ENCODE data around the gene CDKN2AIP. TPM values are rescaled to one million over a fixed set of nuclear protein-coding genes. Genes with fewer than 3 reads are reported as not detected.
"Not testable (repeated sequence)": the region's sequence is repeated elsewhere in the genome, so short reads cannot be mapped to it uniquely, and the experiment has no call there.

Gene CDKN2AIP
- total RNA-seq, 1 donor from 2014 or later, result 16.8 TPM

DNA sequence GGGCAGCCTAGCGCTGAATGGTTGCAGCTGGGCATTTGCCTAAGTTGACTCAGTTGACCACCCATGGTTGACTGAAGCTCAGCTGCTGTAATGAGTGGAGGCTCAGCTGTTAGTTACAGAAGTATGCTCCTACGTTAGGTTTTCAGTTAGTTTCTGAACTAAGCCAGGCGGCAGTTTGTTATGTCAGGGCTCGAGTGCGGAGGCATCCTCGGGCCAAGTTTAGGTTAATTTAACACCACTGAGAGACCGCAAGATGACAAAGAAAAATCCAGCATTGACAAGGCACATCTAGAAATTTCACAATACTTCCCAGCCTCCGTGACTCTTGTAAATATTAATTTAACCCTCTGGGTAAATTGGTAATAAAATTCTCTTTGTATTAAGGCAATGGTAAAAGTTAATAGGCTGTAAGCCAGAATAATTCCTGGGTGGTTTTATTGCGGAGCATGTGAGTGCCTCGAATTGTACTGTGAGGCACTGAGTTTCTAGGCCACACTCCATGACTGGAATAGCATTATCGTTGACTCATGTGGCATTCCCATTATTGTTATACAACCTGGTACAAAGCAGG is 33.1 kb upstream of the CDKN2AIP start:
- no peak for DNase-seq (ENCODE audit: low spot score)
- intact Hi-C loops (cut with DNase I), result no loop called here
- no peak for ATAC-seq

DNA sequence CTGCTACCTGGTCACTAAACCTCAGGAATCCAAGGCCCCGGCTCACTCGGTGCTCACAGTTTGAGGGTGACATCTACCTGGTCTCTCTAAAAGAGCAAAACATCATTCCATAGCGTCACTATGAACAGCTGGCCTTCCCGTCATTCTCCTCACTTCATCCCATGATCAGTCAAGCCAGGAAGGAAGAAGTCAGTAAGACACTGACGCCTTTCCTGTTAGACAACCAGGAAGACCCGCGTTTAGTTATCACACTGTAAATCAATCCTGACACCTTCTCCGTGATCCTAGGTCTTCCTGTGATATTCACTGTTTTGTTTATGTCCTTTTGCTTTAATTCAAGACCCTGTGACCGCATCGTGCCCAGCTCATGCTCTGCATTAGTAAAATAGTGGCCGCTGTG is 31.6 kb upstream of the CDKN2AIP start:
- ATAC-seq (no peak), DNase-seq (ENCODE audit: low spot score) (no peak)
- intact Hi-C loops (cut with DNase I), result no loop called here

DNA sequence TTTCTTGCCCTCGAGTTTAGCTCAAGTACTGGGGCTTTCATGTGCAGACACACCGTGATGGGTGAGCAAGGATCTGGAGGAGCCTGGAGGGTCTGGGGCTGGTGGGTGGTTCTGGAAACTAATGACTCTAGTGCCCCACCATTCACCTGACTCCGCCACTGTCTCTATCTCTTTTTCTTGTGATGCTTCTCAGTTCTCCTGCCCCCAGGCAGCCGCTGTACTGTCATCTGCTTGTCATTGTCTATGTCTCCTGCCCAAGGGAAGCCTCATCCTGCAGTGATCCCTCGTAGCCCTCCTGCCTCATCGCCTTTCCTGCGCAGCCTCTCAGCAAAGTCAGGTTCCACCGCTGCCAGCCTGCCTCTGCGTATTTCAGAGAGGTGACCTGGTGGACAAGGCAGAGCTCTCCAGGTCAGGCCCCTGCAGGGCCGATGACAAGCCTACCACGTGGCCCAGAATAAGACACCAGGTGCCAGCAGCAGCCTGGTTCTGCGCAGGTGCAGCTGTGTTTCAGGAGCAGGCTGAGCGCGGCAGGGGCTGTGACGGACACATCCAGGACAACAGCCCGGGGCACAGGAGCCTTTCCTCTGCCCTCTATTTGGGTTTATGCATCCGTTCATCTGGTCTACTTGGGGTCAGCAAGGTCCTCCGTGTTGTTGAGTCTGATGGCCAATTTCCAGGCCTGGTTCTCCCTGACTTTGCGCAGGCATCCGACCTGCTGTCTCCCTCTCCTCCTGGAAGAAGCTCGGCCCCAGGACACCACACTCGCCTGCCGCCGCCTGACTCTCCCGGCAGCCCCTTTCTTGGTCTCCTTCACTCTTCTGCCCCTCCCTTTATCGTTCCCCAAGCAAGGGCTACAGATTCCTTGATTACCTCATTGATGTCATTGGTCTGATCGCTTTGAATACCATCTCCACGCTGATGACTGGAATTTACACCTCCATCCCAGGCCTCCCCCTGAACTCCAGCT is 30.9 kb upstream of the CDKN2AIP start:
- intact Hi-C loops (cut with DNase I), result no loop called here
- no peak for DNase-seq (ENCODE audit: low spot score)
- no peak for ATAC-seq

DNA sequence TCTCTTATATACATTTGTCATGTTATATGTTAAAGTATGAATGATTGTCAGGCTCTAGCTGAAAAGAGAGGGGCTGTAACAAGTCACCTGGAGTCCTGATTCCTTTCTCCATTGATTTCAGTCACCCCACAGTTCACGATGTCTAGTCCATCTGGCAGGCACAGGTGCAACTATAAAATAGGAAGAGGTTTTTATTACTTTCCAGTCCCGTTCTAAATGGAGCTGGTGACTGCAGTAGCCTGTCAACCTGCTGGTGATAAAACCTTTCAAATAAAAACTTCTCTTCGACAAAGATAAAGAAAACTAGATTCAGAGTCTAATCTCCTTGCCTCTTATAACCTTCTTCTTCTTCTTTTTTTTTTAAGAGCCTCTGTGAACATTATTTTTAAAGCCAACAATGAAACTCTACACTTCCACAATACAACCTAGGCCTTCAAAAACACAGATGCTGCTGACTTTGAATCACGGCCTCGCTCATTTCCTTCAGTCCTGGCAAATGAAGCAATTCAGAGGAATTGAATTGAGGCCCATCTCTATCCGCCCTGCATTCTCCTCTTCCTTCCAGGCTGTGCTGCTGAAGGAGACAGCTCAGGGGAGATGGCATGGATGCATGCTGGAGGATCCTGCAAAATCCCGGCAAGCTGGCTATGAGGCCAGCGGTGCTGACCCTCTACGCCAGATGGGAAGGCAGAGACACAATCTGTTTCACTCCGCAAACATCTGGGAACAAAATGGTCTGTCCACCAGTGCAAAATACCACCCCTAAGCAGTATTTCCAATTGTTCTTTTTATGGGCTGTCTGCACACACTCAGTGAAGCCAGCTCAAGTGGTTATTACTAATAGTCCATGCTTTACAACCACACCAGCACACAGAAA is 27.3 kb upstream of the CDKN2AIP start:
- ATAC-seq (no peak), DNase-seq (ENCODE audit: low spot score) (no peak)
- intact Hi-C loops (cut with DNase I), result no loop called here

DNA sequence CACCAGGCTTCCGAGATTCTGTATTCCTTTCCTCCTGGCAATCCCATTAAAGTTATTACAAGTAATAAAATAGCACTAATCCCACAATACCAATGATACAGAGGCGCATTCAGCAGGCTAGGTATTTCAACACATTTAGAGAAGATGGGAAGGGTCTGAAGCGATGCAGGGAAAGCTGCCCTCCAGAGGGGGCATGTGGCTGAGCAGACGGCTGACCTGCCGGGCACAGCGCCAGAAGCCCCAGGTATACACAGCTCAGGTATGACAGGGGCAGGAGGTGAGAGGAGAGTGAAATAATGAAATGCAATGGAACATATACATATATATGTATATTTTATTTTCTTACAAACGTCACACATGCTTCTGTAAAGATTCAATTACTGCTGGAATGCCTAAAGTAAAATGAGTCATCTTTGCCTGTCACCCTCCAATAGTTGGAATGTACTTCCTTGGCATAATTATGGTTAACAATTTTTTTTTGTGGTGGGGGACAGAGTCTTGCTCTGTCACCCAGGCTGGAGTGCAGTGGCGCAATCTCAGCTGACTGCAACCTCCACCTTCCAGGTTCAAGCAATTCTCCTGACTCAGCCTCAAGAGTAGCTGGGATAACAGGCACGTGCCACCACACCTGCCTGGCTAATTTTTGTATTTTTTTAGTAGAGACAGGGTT is 21.3 kb upstream of the CDKN2AIP start:
- DNase-seq (ENCODE audit: low spot score) (no peak), ATAC-seq (no peak)
- intact Hi-C loops (cut with DNase I), result no loop called here

DNA sequence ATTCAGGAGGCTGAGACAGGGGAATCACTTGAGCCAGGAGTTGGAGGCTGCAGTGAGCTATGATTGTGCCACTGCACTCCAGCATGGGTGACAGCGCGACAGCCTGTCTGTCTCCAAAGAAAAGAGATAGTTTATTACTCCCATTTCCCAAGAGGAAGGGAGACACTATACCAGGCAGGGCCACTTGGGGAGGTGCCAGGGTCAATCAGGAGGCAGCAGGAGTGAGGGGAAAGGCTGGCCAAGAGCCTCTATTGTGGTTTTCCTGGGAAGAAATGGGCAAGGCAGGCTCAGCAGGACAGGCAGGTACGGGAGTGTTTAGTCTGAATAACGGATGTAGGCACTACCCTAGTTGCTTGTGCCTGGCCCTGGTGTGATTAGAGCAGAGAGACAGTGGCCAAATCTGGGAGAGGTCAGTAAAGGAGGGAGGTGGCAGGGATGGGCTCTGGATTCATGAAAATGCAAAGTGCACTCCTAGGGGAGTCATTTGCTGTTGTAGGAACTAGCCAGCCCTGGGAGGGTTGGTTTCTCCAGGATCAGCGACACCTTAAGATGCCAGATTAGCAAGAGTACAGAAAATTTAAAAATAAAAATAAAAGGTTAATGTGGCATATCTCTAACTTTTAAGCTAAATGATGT is 20.2 kb upstream of the CDKN2AIP start:
- ATAC-seq (no peak), DNase-seq (ENCODE audit: low spot score) (no peak)
- intact Hi-C loops (cut with DNase I), result no loop called here

DNA sequence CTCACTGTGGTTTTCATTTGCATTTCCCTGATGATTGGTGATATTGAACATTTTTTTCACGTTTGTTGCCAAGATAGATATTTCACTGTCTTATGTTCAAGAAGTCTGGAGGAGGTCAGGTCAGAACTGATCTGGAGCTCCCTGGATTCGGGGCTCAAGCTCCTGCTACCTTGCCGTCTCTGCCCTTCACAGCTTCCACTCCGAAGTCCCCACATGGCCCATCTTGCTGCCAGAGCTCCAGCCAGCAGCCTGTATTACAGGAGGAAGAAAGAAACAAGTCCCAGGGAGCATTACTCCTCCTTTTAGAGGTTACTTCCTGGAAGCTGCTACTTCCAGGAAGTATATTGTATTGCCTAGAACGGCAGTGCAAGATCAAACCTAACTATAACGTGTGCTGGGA is 17.9 kb upstream of the CDKN2AIP start:
- ATAC-seq (no peak), DNase-seq (ENCODE audit: low spot score) (no peak)
- intact Hi-C loops (cut with DNase I), result no loop called here

DNA sequence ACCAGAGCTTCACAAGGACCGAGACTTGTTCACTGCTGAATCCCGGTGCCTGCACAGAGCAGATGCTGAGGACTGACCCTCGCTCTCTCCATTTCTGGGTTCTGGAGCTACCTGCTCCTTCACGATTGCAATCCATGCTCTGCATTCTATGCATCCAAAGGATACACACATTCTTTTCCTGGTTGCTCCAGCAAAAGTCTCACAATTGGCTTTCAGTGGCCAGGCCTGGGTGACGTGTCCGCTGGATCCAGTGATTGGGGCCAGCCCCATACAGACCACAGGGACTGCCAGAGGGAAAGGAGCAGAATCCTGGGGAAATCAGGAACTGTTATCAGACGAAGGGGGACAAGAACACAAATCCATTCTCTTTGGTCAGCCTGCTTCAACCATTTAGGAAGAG is 14.9 kb upstream of the CDKN2AIP start:
- no peak for ATAC-seq
- no peak for DNase-seq (ENCODE audit: low spot score)
- intact Hi-C loops (cut with DNase I), result no loop called here

DNA sequence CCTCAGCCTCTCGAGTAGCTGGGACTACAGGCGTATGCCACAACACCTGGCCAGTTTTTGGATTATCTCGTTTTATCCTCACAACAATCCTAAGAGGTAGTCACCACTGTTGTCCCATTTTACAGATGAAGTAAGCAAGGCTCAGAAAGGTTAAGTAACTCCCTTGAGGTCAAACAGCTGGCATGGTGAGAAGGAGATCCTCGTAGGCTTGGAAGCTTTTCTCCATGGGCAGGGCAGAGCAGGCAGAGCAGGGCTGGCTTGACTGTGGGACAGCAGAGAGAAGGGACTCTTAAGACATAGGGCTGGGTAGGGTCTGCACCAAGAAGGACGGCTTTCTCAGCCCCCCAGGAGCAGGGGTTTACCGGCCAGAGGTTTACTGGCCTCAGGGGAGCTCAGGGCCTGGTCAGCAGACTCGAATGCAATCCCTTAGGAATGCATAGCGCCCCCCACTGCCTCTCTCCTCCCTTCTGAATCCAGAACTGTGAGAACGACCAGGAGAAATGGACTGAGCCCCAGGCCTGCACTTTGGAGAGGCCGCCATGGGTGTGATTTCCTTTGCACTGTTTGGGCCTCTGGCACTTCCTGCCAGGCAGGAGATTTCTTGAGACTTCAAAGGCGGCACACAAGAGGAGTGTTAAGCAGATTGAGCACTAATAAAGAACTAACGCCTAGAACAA is 14.0 kb upstream of the CDKN2AIP start:
- intact Hi-C loops (cut with DNase I), result no loop called here
- DNase-seq (ENCODE audit: low spot score), result no peak
- no peak for ATAC-seq

DNA sequence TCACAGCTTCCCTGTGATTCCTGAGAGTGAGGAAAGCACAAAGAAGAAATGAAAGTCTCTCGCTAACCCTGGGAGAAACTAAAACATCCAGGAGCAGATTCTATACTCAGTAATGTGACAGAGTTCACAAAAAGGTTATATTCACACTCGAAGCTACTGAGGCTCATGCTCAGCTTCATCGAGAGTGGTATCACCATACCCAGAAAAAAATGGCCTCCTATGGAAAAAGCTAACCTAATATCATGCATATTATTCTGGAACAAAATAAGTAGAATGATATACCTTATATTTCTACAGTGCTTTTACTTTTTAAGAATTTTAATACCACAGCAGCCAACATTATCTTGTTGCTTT is 13.5 kb upstream of the CDKN2AIP start:
- ATAC-seq (no peak), DNase-seq (ENCODE audit: low spot score) (no peak)
- intact Hi-C loops (cut with DNase I), result no loop called here

DNA sequence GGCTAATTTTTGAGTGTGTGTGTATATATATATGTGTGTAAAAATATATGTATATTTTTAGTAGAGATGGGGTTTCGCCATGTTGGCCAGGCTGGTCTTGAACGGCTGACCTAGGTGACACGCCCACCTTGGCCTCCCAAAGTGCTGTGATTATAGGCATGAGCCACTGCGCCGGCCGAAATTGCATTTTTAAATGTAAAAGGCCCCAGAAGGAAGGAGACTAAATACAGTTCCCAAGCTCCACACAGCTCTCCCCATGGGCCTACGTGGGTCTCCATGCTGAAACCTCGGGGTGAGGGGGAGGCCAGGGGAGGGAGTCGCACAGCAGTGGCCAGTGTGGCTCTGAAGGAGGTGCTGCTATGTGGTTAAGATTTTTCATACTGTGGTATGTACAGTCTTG is 12.8 kb upstream of the CDKN2AIP start:
- ATAC-seq, result no peak
- intact Hi-C loops (cut with DNase I), result no loop called here
- no peak for DNase-seq (ENCODE audit: low spot score)

DNA sequence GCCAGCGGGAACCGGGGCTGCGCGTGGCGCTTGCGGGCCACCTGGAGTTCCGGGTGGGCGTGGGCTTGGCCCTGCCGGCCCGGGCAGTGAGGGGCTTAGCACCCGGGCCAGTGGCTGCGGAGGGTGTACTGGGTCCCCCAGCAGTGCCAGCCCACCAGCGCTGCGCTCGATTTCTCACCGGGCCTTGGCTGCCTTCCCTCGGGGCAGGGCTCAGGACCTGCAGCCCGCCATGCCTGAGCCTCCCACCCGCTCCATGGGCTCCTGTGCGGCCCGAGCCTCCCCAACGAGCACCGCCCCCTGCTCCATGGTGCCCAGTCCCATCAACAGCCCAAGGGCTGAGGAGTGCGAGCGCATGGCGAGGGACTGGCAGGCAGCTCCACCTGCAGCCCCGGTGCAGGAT is 11.3 kb upstream of the CDKN2AIP start:
- ATAC-seq; intact Hi-C loops (cut with DNase I); DNase-seq (ENCODE audit: low spot score): not testable (repeated sequence)

DNA sequence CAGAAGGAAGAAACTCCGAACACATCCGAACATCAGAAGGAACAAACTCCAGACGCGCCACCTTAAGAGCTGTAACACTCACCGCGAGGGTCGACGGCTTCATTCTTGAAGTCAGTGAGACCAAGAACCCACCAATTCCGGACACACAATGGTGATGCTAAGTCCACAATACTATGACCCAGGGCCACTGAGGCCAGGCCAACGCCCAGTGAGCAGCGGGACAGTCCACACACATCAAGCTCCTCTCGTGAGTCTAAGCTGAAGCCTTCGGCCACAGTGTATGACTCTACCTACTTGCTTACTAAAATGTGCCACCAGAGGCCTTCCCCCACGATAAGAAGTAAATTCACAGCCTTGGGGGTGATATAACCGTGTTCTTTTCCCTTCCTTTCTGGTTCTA is 10.2 kb upstream of the CDKN2AIP start:
- DNase-seq (ENCODE audit: low spot score) (no peak), ATAC-seq (no peak)
- intact Hi-C loops (cut with DNase I), result no loop called here

DNA sequence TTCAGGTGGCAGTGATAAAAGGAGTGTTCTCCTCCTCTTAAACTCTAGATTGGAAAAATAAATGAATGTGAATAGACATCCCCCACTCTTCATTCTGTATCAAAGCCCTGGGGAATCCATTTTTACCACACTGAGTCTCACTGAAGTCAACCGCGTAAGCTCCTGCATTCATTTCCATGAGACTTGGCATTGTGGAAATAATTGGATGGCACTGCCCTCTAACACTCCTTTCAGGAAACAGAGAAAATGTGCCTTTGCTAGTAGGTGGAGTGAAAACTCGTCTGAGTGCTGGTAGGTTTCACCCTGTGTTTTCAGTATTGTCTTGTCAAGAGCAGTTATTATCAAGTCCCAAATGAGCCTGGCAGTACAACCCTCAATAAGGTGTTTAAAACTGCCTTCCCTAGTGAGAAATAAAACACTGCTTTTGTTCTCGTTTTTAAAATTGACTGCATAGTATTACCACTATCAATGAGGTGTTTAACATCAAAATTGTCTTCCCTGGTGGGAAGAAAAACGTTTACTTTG is 9.7 kb upstream of the CDKN2AIP start:
- no peak for ATAC-seq
- DNase-seq (ENCODE audit: low spot score), result no peak
- intact Hi-C loops (cut with DNase I), result no loop called here

DNA sequence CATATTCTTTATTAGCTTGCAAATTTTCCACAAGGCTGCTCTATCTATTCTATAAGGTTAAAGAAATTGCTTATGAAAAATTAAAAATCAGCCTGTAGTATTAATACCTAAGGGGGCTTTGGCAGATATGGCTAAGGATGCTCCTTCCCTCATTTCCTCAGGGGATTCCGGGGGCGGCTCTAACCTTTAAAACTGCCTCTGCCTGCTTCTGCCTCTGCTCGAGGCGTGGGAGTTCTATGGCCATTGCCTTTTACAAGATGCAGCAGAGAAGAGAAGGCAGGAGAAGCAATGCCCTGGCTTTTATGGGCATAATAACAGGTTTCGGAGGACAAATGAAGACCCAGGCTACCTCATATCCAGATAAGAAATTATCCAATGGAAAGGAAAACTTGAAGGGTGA is 8.6 kb upstream of the CDKN2AIP start:
- DNase-seq (ENCODE audit: low spot score), result no peak
- no peak for ATAC-seq
- intact Hi-C loops (cut with DNase I), result no loop called here

DNA sequence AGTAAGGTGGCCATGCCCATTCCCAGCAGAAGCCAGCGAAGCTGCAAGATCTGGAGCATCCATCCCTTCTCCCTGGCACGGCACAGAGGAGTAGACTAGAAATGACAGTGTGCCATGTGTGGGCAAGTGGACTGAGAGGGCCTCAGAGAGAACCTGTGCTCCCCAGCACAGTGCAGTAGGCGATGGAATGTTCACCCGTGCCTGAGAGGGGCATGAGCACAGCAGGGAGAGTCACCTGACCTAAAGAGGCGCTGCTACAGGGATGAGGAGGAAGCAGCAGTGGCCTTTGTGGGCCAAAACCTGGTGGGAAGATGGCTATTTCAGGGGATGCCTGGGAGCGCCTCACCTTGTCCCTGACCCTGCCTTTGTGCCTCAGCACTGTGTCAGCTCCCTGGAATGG is 8.0 kb upstream of the CDKN2AIP start:
- ATAC-seq, result no peak
- intact Hi-C loops (cut with DNase I), result no loop called here

DNA sequence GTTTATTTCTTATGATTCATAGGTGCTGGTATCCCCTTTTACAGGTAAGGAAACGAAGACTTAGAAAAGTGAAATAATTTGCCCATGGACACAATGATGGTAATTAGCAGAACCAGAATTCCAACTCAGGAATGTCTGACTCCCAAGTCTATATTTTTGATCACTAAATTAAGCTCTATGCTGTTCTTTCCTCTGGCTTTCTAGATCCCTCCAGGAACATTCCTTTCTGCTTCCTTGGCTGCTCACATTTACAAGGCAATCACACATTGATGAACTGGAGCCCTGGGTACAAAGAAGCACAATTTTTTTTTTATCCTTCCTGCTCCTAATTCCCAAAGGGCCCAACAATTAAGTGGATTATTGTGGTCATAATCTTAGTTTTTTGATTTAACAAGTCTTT is 7.0 kb upstream of the CDKN2AIP start:
- ATAC-seq (no peak), DNase-seq (ENCODE audit: low spot score) (no peak)
- intact Hi-C loops (cut with DNase I), result no loop called here

More for the DNA sequence above, 8.0 kb upstream of the CDKN2AIP start:
- no peak for DNase-seq (ENCODE audit: low spot score)

DNA sequence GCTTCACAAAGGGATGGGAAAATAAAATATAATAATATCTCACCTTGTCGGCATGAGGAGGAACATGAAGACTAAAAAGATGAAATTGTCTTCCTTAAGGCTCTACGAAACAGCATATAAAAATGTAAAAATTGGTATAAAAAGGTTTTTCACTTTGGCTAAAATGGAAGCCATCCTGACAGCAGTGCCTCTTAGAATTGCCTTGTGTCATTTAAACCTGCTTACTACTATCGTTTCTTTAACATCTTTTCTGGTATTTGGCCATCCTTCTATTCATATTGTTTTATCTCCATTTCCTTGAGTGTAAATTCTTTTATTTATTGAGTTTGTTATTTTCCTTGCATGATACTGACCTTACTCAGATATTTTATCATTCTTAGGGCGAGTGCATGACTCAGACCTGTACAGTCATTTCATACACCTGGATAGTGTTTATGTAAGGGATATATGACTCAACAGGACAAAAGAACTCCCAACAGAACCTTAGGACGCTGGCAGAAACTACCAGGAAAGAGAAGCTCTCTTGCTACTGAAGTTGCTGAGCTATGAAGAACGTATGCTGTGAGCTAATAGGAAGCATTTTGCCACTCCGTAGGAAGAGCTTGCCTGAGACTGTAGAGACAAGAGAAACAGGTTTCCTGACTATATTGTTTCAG is 5.8 kb upstream of the CDKN2AIP start:
- intact Hi-C loops (cut with DNase I), result no loop called here

More for the DNA sequence above, 5.8 kb upstream of the CDKN2AIP start:
- ATAC-seq (no peak), DNase-seq (ENCODE audit: low spot score) (no peak)

Data from sciatic nerve (tissue), 2 donors.